Esophagus muscularis mucosa (tissue), 3 donors: ENCODE measurements around the gene ATF4.

Experiments used
- POLR2A ChIP-seq: fragments of 450-650 bp; IDR thresholded peaks from one replicate; pipeline ENCODE4 v1.6.1; 2017; ENCODE audit warnings: antibody characterized with exemption, moderate library complexity, mild to moderate bottlenecking, low read depth
- TF ChIP-seq, protein P1 (sequence below), 3 experiments: fragments of 200-600 bp in 2 of 3; fragments of 450-650 bp in 1 of 3; sonication (generic) in 2 of 3; IDR thresholded peaks; one replicate each; pipeline ENCODE4 v1.5.1; 2017 to 2019; ENCODE audit warnings: antibody characterized with exemption in 3 of 3, mild to moderate bottlenecking in 2 of 3, moderate library complexity in 1 of 3

DNA sequence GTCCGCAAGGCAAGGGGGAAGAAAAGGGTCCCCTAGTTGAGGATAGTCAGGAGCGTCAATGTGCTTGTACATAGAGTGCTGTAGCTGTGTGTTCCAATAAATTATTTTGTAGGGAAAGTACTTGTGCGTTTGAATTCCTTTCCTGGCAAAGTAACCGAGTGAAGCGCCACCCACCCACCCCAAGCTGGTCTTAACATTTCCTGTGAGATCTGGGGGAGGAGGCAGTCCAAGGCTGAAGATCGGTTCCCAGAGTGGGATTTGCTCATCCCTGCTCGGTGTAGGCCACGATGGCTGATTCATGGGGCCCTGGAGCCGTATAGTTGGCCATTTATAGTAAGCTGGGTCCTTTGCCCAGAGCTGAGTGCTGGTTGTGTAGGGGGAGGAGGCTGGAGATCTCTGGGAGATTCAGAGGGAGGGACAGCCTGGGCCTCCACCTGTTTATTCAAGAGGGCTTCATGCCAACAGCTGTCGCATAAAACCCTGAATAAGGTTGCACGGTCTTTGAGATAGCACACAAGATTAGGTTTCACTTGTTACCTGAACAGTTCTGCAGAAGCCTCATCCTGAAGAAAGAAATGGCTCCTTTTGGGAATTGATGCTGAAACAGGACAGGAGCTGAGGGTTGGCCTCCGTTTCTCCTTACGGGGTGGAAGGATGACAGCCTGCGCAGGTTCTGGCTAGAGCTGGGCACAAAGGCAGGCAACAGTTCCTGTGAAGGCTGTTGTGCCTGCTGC lies 2.4 kb downstream of the ATF4 start:
- TF ChIP-seq POLR2A, result no peak
- TF ChIP-seq, protein P1, sequence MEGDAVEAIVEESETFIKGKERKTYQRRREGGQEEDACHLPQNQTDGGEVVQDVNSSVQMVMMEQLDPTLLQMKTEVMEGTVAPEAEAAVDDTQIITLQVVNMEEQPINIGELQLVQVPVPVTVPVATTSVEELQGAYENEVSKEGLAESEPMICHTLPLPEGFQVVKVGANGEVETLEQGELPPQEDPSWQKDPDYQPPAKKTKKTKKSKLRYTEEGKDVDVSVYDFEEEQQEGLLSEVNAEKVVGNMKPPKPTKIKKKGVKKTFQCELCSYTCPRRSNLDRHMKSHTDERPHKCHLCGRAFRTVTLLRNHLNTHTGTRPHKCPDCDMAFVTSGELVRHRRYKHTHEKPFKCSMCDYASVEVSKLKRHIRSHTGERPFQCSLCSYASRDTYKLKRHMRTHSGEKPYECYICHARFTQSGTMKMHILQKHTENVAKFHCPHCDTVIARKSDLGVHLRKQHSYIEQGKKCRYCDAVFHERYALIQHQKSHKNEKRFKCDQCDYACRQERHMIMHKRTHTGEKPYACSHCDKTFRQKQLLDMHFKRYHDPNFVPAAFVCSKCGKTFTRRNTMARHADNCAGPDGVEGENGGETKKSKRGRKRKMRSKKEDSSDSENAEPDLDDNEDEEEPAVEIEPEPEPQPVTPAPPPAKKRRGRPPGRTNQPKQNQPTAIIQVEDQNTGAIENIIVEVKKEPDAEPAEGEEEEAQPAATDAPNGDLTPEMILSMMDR (IDR thresholded peaks at IDR 0.05), result no peak
